A549 (cell line): ENCODE data around the gene TNRC18. TPM values are rescaled to one million over a fixed set of nuclear protein-coding genes. Genes with fewer than 3 reads are reported as not detected.

Experiments
- ATAC-seq, 2 experiments: fragments of 200-7000 bp in 1 of 2; fragments of >200 bp in 1 of 2; cut with Nextera tagmentation in 1 of 2; cut with Tn5 transposase in 1 of 2; 3 replicates each; pipeline versions ENCODE4 v1.8.0 to v1.9.1; 2018 to 2020; ENCODE audit warnings: mild to moderate bottlenecking in 1 of 2, moderate library complexity in 1 of 2
- CTCF ChIA-PET: fragments of 300-600 bp; sonication (Branson Sonifier 250); formaldehyde crosslinking; extraction: SDS; loops from one replicate; lab custom pipeline; 2021; ENCODE audit warnings: antibody characterized with exemption, inconsistent platforms; lab: Yijun Ruan, JAX
- POLR2A ChIA-PET: fragments of 350-600 bp; formaldehyde crosslinking; extraction: SDS; loops from one replicate; lab custom pipeline; 2021; ENCODE audit warnings: antibody characterized with exemption, inconsistent platforms; lab: Yijun Ruan, JAX
- DNase-seq, 2 experiments: peaks; one replicate each; pipeline versions ENCODE4 v3.0.0 to v3.0.0-alpha.2; 2011 to 2016; ENCODE audit warnings: low read depth in 1 of 2, low spot score in 1 of 2
- FAIRE-seq: peaks from 2 replicates; lab custom pipeline; 2011; peaks lifted over from hg19 to GRCh38; lab: Jason Lieb, UNC
- H3K27ac ChIP-seq, 2 experiments: fragments of >200 bp; sonication (Bioruptor Twin); formaldehyde crosslinking; 3 replicates each; pipeline ENCODE4 v1.5.1; 2016 to 2017
- H3K4me1 ChIP-seq: fragments of >200 bp; sonication (Bioruptor Twin); formaldehyde crosslinking; 3 replicates; pipeline ENCODE4 v1.6.1; 2016
- H3K4me2 ChIP-seq: fragments of >200 bp; sonication (Bioruptor Twin); formaldehyde crosslinking; 3 replicates; pipeline ENCODE4 v1.6.1; 2016
- H3K4me3 ChIP-seq: fragments of >200 bp; sonication (Bioruptor Twin); formaldehyde crosslinking; 3 replicates; pipeline ENCODE4 v1.5.1; 2016
- H3K9me3 ChIP-seq: fragments of >200 bp; sonication (Bioruptor Twin); formaldehyde crosslinking; 3 replicates; pipeline ENCODE4 v1.6.1; 2016
- CEBPB ChIP-seq, 2 experiments: fragments of >200 bp in 1 of 2; sonication (Bioruptor Twin) in 1 of 2; formaldehyde crosslinking in 1 of 2; IDR thresholded peaks; 2 replicates each; pipeline ENCODE4 v1.6.1; 2012 to 2016
- CHD4 ChIP-seq: fragments of 200-600 bp; sonication (generic); IDR thresholded peaks from 2 replicates; pipeline ENCODE4 v1.6.1; 2016; ENCODE audit warnings: antibody characterized with exemption, mild to moderate bottlenecking, borderline replicate concordance
- EHF ChIP-seq: fragments of 250-450 bp; sonication (Bioruptor Pico); IDR thresholded peaks from 2 replicates; pipeline ENCODE4 v1.5.0; 2020; ENCODE audit warnings: mild to moderate bottlenecking
- ESRRA ChIP-seq: fragments of 150-350 bp; IDR thresholded peaks from 2 replicates; pipeline ENCODE4 v1.6.1; 2014; ENCODE audit warnings: mild to moderate bottlenecking, low read length, borderline replicate concordance
- FOSB ChIP-seq: fragments of 250-450 bp; sonication (Bioruptor Pico); IDR thresholded peaks from 2 replicates; pipeline ENCODE4 v1.5.0; 2020; ENCODE audit warnings: mild to moderate bottlenecking, moderate library complexity
- FOSL2 ChIP-seq, 2 experiments: fragments of 450-650 bp in 1 of 2; fragments of >200 bp in 1 of 2; sonication (Bioruptor Twin) in 1 of 2; formaldehyde crosslinking; IDR thresholded peaks; 2 replicates each; pipeline versions ENCODE4 v1.5.0 to v1.6.1; 2016 to 2020; ENCODE audit warnings: mild to moderate bottlenecking in 1 of 2, moderate library complexity in 1 of 2
- FOXS1 ChIP-seq: fragments of 250-450 bp; sonication (Bioruptor Pico); IDR thresholded peaks from 2 replicates; pipeline ENCODE4 v1.5.0; 2020; ENCODE audit warnings: mild to moderate bottlenecking, moderate library complexity
- HOXA7 ChIP-seq: fragments of 250-450 bp; sonication (Bioruptor Pico); IDR thresholded peaks from 2 replicates; pipeline ENCODE4 v1.5.0; 2020; ENCODE audit warnings: mild to moderate bottlenecking, moderate library complexity
- JUN ChIP-seq, 2 experiments: fragments of >200 bp; sonication (Bioruptor Twin); formaldehyde crosslinking; IDR thresholded peaks; 2 replicates in 1 of 2; 3 replicates in 1 of 2; pipeline ENCODE4 v1.6.1; 2016 to 2017
- MAZ ChIP-seq: fragments of 150-350 bp; IDR thresholded peaks from 2 replicates; pipeline ENCODE4 v1.6.1; 2014; ENCODE audit warnings: antibody characterized with exemption, low read depth, low read length, borderline replicate concordance
- MYC ChIP-seq: IDR thresholded peaks from 2 replicates; pipeline ENCODE4 v1.6.1; 2012; ENCODE audit warnings: mild to moderate bottlenecking, inconsistent platforms, low read length, improper control_type of control experiment, borderline replicate concordance
- NFE2L2 ChIP-seq: fragments of 150-350 bp; conservative IDR thresholded peaks from 2 replicates; pipeline ENCODE4 v1.6.1; 2014; ENCODE audit warnings: low read length
- NR3C1 ChIP-seq: fragments of >200 bp; sonication (Bioruptor Twin); formaldehyde crosslinking; IDR thresholded peaks from 3 replicates; pipeline ENCODE4 v1.6.1; 2017
- PHF8 ChIP-seq: fragments of 200-600 bp; sonication (generic); IDR thresholded peaks from 2 replicates; pipeline ENCODE4 v1.6.1; 2016; ENCODE audit warnings: low read depth, mild to moderate bottlenecking, antibody characterized with exemption, moderate library complexity, borderline replicate concordance
- POLR2A ChIP-seq: IDR thresholded peaks from 2 replicates; pipeline ENCODE4 v1.6.1; 2012; ENCODE audit warnings: mild to moderate bottlenecking, low read length
- POLR2AphosphoS2 ChIP-seq: conservative IDR thresholded peaks from 2 replicates; pipeline ENCODE4 v1.6.1; 2012; ENCODE audit warnings: low read length, improper control_type of control experiment, inconsistent platforms
- RARB ChIP-seq: fragments of 250-450 bp; sonication (Bioruptor Pico); IDR thresholded peaks from 2 replicates; pipeline ENCODE4 v1.8.0; 2021; ENCODE audit warnings: mild to moderate bottlenecking, moderate library complexity
- SREBF2 ChIP-seq: fragments of 450-650 bp; IDR thresholded peaks from 2 replicates; pipeline ENCODE4 v1.6.1; 2014; ENCODE audit warnings: mild to moderate bottlenecking, moderate library complexity
- ZC3H11A ChIP-seq: fragments of 450-650 bp; IDR thresholded peaks from 2 replicates; pipeline ENCODE4 v1.6.1; 2014; ENCODE audit warnings: antibody characterized with exemption, mild to moderate bottlenecking
- ZFP36 ChIP-seq: fragments of 450-650 bp; IDR thresholded peaks from 2 replicates; pipeline ENCODE4 v1.6.1; 2014; ENCODE audit warnings: borderline replicate concordance; ENCODE audit not compliant: partially characterized antibody
- ZNF302 ChIP-seq: fragments of 250-450 bp; sonication (Bioruptor Pico); IDR thresholded peaks from 2 replicates; pipeline ENCODE4 v1.9.0; 2021; ENCODE audit warnings: inconsistent platforms, mild to moderate bottlenecking, moderate library complexity
- ZSCAN20 ChIP-seq: fragments of 250-450 bp; sonication (Bioruptor Pico); IDR thresholded peaks from 2 replicates; pipeline ENCODE4 v1.8.0; 2022; ENCODE audit warnings: mild to moderate bottlenecking, moderate library complexity
- WGBS: methylation state at CpG from one replicate; pipeline ENCODE4 v1.1.6; 2017; ENCODE audit errors: missing lambda C conversion rate; 5-methylcytosine and 5-hydroxymethylcytosine counted together
- polyA plus RNA-seq, 4 experiments: library from polyadenylated mRNA; depleted of rRNA in 3 of 4; stranded (reverse); fragments of >200 nt; fragmentation: RNase III in 1 of 4; extraction: RNeasy Plus Mini Kit Qiagen cat#74134 plus additional on column Dnase treatment in 1 of 4; gene quantifications; 2 replicates in 3 of 4; 3 replicates in 1 of 4; pipeline ENCODE4 v1.2.3, GENCODE V29; 2011 to 2017
- TF ChIP-seq, protein P1 (sequence below): fragments of >200 bp; sonication (Bioruptor Twin); formaldehyde crosslinking; IDR thresholded peaks from 3 replicates; pipeline ENCODE4 v1.5.1; 2016
- TF ChIP-seq, protein P2 (sequence below): IDR thresholded peaks from 2 replicates; pipeline ENCODE4 v1.6.1; 2012
- TF ChIP-seq, protein P3 (sequence below): IDR thresholded peaks from 2 replicates; pipeline ENCODE4 v1.6.1; 2012

TNRC18 gene
- polyA plus RNA-seq, 2 of the 4 experiments (the other 2 are of a cell fraction): 15.5 to 39.9 TPM

DNA sequence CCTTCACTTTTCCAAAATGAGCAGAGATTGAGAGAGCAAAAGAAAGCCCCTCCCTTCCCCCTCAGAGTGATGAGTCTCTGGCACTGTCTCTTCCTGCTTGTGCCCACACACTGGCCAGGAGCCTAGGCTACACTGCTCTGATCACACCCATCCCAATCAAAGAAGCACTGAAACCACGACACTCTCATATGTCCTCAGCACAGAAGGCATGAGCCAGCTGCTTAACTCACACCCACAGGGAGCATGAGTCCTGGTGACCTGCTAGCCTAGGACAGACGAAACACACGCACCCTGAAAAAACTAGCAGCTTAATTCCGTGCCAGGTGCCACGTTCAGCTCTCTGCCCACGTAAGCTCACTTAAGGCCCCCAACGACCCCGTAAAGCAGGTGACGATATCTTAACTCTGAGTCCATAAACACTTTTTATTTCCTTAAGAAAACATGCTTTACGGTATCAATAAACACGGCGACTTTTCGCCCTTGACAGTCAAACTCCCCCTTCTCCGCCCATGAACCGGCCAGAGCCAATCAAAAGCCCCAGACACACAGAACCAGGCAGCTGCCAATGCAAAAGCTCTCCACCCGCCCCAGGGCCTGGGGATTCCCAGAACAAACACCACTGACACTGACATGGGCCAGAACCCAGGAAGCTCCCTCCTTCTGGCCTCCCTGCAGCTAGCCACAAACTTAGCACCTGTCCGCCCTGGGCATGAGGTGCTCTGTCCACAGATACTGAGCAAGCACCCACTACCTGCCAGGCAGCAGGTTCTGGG lies 69.0 kb downstream of the TNRC18 start:
- TF ChIP-seq ZNF302 (CRISPR knock-in tag) (no peak), ZC3H11A (no peak), FOXS1 (no peak), HOXA7 (CRISPR knock-in tag) (no peak), ZFP36 (no peak), NR3C1 (no peak), SREBF2 (no peak), PHF8 (no peak), RARB (CRISPR knock-in tag) (no peak), MAZ (no peak), MYC (no peak)
- TF ChIP-seq, protein P1, sequence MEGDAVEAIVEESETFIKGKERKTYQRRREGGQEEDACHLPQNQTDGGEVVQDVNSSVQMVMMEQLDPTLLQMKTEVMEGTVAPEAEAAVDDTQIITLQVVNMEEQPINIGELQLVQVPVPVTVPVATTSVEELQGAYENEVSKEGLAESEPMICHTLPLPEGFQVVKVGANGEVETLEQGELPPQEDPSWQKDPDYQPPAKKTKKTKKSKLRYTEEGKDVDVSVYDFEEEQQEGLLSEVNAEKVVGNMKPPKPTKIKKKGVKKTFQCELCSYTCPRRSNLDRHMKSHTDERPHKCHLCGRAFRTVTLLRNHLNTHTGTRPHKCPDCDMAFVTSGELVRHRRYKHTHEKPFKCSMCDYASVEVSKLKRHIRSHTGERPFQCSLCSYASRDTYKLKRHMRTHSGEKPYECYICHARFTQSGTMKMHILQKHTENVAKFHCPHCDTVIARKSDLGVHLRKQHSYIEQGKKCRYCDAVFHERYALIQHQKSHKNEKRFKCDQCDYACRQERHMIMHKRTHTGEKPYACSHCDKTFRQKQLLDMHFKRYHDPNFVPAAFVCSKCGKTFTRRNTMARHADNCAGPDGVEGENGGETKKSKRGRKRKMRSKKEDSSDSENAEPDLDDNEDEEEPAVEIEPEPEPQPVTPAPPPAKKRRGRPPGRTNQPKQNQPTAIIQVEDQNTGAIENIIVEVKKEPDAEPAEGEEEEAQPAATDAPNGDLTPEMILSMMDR: no peak
- TF ChIP-seq, protein P2, sequence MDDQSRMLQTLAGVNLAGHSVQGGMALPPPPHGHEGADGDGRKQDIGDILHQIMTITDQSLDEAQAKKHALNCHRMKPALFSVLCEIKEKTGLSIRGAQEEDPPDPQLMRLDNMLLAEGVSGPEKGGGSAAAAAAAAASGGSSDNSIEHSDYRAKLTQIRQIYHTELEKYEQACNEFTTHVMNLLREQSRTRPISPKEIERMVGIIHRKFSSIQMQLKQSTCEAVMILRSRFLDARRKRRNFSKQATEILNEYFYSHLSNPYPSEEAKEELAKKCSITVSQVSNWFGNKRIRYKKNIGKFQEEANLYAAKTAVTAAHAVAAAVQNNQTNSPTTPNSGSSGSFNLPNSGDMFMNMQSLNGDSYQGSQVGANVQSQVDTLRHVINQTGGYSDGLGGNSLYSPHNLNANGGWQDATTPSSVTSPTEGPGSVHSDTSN: no peak
- ATAC-seq (no peak; a peak in 1 of 6 replicates), DNase-seq (no peak), FAIRE-seq (no peak)
- Histone ChIP-seq H3K9me3 (no peaks in the 10 kb centered on the region), H3K27ac (no peak overlapping the region), H3K4me2 (no peak overlapping the region), H3K4me3 (no peak overlapping the region), H3K4me1 (no peaks in the 10 kb centered on the region)
- ChIA-PET CTCF (interaction anchor here (1.3 to 8.3 kb wide), 4 partner anchors 9 to 140 kb away, joined by 4 to 67 read pairs (median 7); no protein-coding TSS in a partner anchor), POLR2A (interaction anchor here (0.6 kb wide), 1 partner anchor 355 kb away, joined by 5 read pairs; no protein-coding TSS in a partner anchor)
- WGBS: 94% methylated on average over 16 of the region's 17 CpGs

DNA sequence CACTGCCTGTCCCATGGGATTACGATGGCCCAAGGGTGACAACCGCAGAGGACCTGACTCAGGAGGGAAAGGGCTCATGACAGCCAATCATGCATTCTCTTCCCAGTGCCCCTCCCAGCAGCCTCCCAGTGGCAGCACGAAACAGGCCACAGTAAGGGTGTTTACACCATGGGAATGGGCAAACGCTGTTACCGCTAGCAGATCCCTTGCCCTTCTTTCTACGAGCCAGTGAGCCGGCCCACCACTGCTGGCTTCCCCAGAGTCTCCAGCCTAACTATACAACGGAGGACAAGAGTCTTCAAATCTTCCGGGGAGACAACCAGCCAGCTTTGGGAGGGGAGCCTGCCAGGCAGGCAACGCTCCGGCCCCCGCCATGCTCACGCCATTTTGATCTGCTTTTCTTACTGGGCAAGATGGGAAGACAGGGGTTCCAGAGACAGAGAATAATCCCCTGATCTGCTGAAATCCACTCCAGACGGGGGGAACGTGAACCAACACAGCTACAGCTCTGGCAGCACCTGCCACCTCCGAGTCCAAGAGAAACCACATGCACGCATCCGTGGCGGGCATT lies 71.1 kb downstream of the TNRC18 start:
- H3K4me1 ChIP-seq: no peaks in the 10 kb centered on the region
- TF ChIP-seq SREBF2 (no peak), ZNF302 (CRISPR knock-in tag) (no peak)
- TF ChIP-seq, protein P3, sequence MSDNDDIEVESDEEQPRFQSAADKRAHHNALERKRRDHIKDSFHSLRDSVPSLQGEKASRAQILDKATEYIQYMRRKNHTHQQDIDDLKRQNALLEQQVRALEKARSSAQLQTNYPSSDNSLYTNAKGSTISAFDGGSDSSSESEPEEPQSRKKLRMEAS: no peak
- TF ChIP-seq, all 56 proteins: peak for 0
- ATAC-seq (no peak), FAIRE-seq (no peak), DNase-seq (no peak)
- no peak overlapping the region for H3K4me3 ChIP-seq
- ChIA-PET CTCF (interaction anchor here (1.8 to 8.3 kb wide), 2 partner anchors 12 to 143 kb away, joined by 4 to 67 read pairs; no protein-coding TSS in a partner anchor), POLR2A (no interaction called here)
- H3K27ac ChIP-seq: no peak overlapping the region
- no peaks in the 10 kb centered on the region for H3K9me3 ChIP-seq
- H3K4me2 ChIP-seq: no peak overlapping the region
- 98% methylated on average over 19 of the region's 19 CpGs for WGBS

DNA sequence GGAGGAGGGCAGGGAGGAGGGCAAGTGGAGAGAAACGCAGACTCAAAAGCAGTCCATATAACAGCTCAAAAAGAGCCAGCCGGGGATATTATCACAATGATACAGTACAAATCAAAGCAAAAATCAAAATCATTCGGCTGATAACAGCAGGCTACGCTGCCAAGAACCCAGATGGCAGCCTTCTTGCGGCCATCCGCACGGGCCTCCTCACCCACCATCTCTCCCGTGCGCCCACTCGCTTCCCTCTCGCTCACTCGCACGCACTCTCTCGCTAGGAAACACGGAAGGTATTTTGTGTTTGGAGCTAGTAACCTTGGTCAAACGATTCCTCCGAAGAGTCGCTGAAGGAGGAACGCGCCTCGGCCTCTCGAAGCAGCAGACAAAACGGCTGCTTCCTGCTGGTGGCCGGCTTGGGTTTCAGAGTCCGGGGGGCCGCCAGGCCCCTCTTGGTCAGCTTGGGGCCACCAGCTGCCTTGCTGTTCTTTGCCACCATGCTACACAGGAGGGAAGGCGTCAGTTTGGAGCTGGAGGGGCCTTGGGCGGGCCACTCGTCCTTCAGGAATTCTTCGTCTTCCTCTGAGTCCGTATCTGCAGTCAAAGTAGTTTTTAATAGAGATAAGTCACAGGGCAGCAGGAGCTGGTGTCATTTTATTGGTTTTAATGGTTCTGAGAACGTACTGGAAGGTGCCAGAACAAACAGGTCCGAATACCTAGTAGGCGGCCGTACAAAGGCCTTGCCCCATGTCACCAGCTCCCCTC lies 71.9 kb downstream of the TNRC18 start:
- DNase-seq (no peak), FAIRE-seq (no peak), ATAC-seq (no peak)
- 91% methylated on average over 35 of the region's 35 CpGs for WGBS
- no peak overlapping the region for H3K4me3 ChIP-seq
- no peaks in the 10 kb centered on the region for H3K4me1 ChIP-seq
- ChIA-PET CTCF (interaction anchor here (0.5 to 8.3 kb wide), 3 partner anchors 12 to 167 kb away, joined by 3 to 67 read pairs (median 4); no protein-coding TSS in a partner anchor), POLR2A (no interaction called here)
- no peak overlapping the region for H3K4me2 ChIP-seq
- no peak overlapping the region for H3K27ac ChIP-seq
- no peaks in the 10 kb centered on the region for H3K9me3 ChIP-seq
- no peak for TF ChIP-seq ZFP36
- no peak for TF ChIP-seq EHF (CRISPR knock-in tag)
- TF ChIP-seq CEBPB (IDR thresholded peaks at IDR 0.05): no peak
- TF ChIP-seq JUN (IDR thresholded peaks at IDR 0.05): no peak
- TF ChIP-seq ZSCAN20: no peak
- TF ChIP-seq NFE2L2: no peak
- no peak for TF ChIP-seq SREBF2
- no peak for TF ChIP-seq CHD4
- no peak for TF ChIP-seq PHF8
- TF ChIP-seq, protein P2: no peak
- TF ChIP-seq FOSL2 (IDR thresholded peaks at IDR 0.05): no peak
- TF ChIP-seq FOSL2 (CRISPR knock-in tag; IDR thresholded peaks at IDR 0.05): no peak
- TF ChIP-seq ESRRA: no peak
- TF ChIP-seq POLR2AphosphoS2: no peak
- TF ChIP-seq FOSB: no peak
- TF ChIP-seq POLR2A: no peak
